OCI-M2 (cell line): Measurements from ENCODE around the gene NPB.

Source experiments
- DNase-seq: peaks from one replicate; lab custom pipeline; 2025; ENCODE audit not compliant: unreplicated experiment; lab: John Stamatoyannopoulos, UW

NPB gene

GRCh38 chr17:81939218-81939617, 37.2 kb downstream of the NPB start:
- no peak for DNase-seq

DNA sequence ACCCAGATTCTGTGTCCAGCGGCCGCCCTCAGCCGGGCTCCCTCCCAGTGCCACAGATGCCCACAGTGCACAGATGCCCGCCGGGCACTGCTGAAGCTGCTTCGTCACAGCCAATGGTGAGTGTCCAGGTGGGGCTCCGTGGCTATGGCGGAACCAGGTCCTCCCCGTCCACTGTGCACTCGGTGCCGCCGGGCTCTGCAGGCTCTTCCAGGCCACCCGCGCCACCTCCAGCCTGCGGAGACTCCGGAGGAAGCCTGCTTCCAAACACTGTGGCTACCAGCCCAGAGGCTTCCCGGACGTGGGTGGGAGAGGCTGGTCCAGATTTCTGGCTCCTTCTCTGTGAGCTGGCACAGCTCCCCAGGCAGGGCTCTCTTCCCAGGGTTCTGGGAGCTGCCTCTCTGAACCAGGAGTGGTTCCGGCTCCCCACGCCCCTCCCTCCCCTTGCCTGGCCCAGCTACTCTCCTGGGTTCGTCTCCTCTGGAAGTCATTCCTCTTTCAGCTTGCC, 37.9 kb downstream of the NPB start:
- no peak for DNase-seq

- no peak for DNase-seq
Measured at GRCh38 chr17:81940538-81941483, 38.8 kb downstream of the NPB start.

GRCh38 chr17:81941484-81942166, 39.6 kb downstream of the NPB start:
- no peak for DNase-seq

GRCh38 chr17:81942167-81942553, 40.1 kb downstream of the NPB start:
- no peak for DNase-seq

GRCh38 chr17:81944858-81945257, 42.8 kb downstream of the NPB start:
- DNase-seq: no peak

- DNase-seq: no peak
Measured at GRCh38 chr17:81947189-81947588, 45.2 kb downstream of the NPB start, which contains the start of gene MYADML2. TSS of gene MYADML2 (minus strand) at chr17:81947233. CDS start at chr17:81941741, 5,492 bp downstream.

- no peak for DNase-seq
Measured at GRCh38 chr17:81948635-81949378, 46.8 kb downstream of the NPB start.

DNA sequence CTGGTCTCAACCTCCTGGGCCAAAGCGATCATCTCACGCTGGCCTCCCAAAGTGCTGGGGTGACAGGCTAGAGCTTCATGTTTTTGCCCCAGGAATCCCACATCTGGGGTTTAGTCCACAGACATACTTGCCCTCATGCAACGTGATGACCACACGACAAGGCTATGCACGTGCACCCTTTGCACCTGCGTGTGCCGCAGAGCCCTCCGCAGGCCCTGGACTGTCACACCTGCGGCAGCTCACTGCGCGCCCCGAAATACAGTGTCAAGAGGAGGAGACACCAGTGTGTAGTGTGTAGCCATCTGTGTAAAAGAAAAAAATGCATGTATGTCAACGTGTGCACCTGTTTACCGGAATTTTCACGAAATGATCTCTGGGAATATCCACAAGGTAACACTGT, 48.5 kb downstream of the NPB start:
- no peak for DNase-seq

GRCh38 chr17:81951785-81952684, 50.0 kb downstream of the NPB start:
- DNase-seq: no peak
